Liver (tissue), 9 donors: ENCODE results near the gene KARS1. TPM values are rescaled to one million over a fixed set of nuclear protein-coding genes. Genes with fewer than 3 reads are reported as not detected.

ENCODE experiments used
- DNase-seq: peaks from one replicate; pipeline ENCODE4 v3.0.0-alpha.2; 2017; ENCODE audit warnings: low spot score
- H3K27ac ChIP-seq, 2 donors: one replicate each; pipeline ENCODE4 v1.7.0; 2013; ENCODE audit warnings: inconsistent platforms in 2 of 2, low read length in 2 of 2, control low read depth in 1 of 2, low read depth in 1 of 2, mild to moderate bottlenecking in 1 of 2
- H3K27me3 ChIP-seq, 4 donors: one replicate each; pipeline versions ENCODE4 v1.6.1 to v1.7.0; 2013; ENCODE audit warnings: low read length in 3 of 4, inconsistent platforms in 1 of 4, mild to moderate bottlenecking in 1 of 4, moderate library complexity in 1 of 4; ENCODE audit not compliant: control insufficient read depth in 4 of 4, insufficient read depth in 4 of 4
- H3K36me3 ChIP-seq, 4 donors: one replicate each; pipeline versions ENCODE4 v1.6.1 to v1.7.0; 2013; ENCODE audit warnings: low read length in 3 of 4, mild to moderate bottlenecking in 3 of 4, low read depth in 1 of 4, moderate library complexity in 1 of 4; ENCODE audit not compliant: control insufficient read depth in 4 of 4, insufficient read depth in 3 of 4
- H3K4me1 ChIP-seq, 4 donors: one replicate each; pipeline versions ENCODE4 v1.6.1 to v1.7.0; 2013; ENCODE audit warnings: low read length in 3 of 4, mild to moderate bottlenecking in 3 of 4, moderate library complexity in 1 of 4; ENCODE audit not compliant: control insufficient read depth in 4 of 4, insufficient read depth in 4 of 4
- H3K4me3 ChIP-seq, 3 donors: one replicate each; pipeline versions ENCODE4 v1.6.1 to v1.7.0; 2013; ENCODE audit warnings: low read length in 3 of 3, control low read depth in 1 of 3, low read depth in 1 of 3, mild to moderate bottlenecking in 1 of 3
- H3K9ac ChIP-seq, 2 donors: one replicate each; pipeline ENCODE4 v1.7.0; 2013; ENCODE audit warnings: low read length in 2 of 2, mild to moderate bottlenecking in 2 of 2, moderate library complexity in 2 of 2, control low read depth in 1 of 2, low read depth in 1 of 2
- H3K9me3 ChIP-seq, 4 donors: one replicate each; pipeline versions ENCODE4 v1.6.1 to v1.7.0; 2013; ENCODE audit warnings: low read length in 3 of 4; ENCODE audit not compliant: control insufficient read depth in 4 of 4
- EGR1 ChIP-seq, 2 donors: IDR thresholded peaks; 2 replicates each; pipeline ENCODE4 v1.6.1; 2016 to 2018; ENCODE audit warnings: antibody characterized with exemption in 2 of 2, low read depth in 2 of 2
- FOXA1 ChIP-seq: IDR thresholded peaks from 2 replicates; pipeline ENCODE4 v1.6.1; 2016; ENCODE audit warnings: antibody characterized with exemption
- FOXA2 ChIP-seq: IDR thresholded peaks from 2 replicates; pipeline ENCODE4 v1.6.1; 2016; ENCODE audit warnings: antibody characterized with exemption
- GABPA ChIP-seq, 2 donors: IDR thresholded peaks in 1 of 2; conservative IDR thresholded peaks in 1 of 2; 2 replicates each; pipeline ENCODE4 v1.6.1; 2016; ENCODE audit warnings: antibody characterized with exemption in 2 of 2, mild to moderate bottlenecking in 1 of 2, moderate library complexity in 1 of 2
- HNF4A ChIP-seq, 2 donors: conservative IDR thresholded peaks; 2 replicates each; pipeline ENCODE4 v1.6.1; 2016; ENCODE audit warnings: antibody characterized with exemption in 2 of 2, mild to moderate bottlenecking in 2 of 2
- HNF4G ChIP-seq: IDR thresholded peaks from 2 replicates; pipeline ENCODE4 v1.6.1; 2016; ENCODE audit warnings: antibody characterized with exemption
- JUND ChIP-seq, 2 donors: IDR thresholded peaks; 2 replicates each; pipeline ENCODE4 v1.6.1; 2016; ENCODE audit warnings: antibody characterized with exemption in 2 of 2
- NR2F2 ChIP-seq: IDR thresholded peaks from 2 replicates; pipeline ENCODE4 v1.6.1; 2016; ENCODE audit warnings: antibody characterized with exemption
- RAD21 ChIP-seq, 2 donors: IDR thresholded peaks; 2 replicates each; pipeline ENCODE4 v1.6.1; 2016; ENCODE audit warnings: antibody characterized with exemption in 2 of 2, mild to moderate bottlenecking in 2 of 2
- RXRA ChIP-seq, 2 donors: IDR thresholded peaks; 2 replicates each; pipeline ENCODE4 v1.6.1; 2017 to 2018; ENCODE audit warnings: antibody characterized with exemption in 2 of 2, mild to moderate bottlenecking in 1 of 2
- SP1 ChIP-seq: IDR thresholded peaks from 2 replicates; pipeline ENCODE4 v1.6.1; 2018; ENCODE audit warnings: antibody characterized with exemption, mild to moderate bottlenecking
- TAF1 ChIP-seq: conservative IDR thresholded peaks from 2 replicates; pipeline ENCODE4 v1.6.1; 2016; ENCODE audit warnings: antibody characterized with exemption, mild to moderate bottlenecking
- YY1 ChIP-seq: IDR thresholded peaks from 2 replicates; pipeline ENCODE4 v1.6.1; 2016; ENCODE audit warnings: antibody characterized with exemption, mild to moderate bottlenecking
- WGBS: extraction: QIAGEN DNeasy Blood & Tissue Kit; methylation state at CpG from one replicate; pipeline ENCODE4 v1.1.7; 2013; 5-methylcytosine and 5-hydroxymethylcytosine counted together
- polyA plus RNA-seq, 2 donors: library from polyadenylated mRNA; stranded (reverse) in 1 of 2; unstranded in 1 of 2; fragments of 200-250 nt in 1 of 2; fragments of >200 nt in 1 of 2; fragmentation: Nextera tagmentation in 1 of 2; extraction: Ambion mirVana in 1 of 2; gene quantifications; one replicate each; pipeline versions ENCODE4 v1.2.1 to v1.2.3, GENCODE V29; 2013 to 2015
- total RNA-seq, 2 donors: library from RNA; depleted of rRNA; stranded (reverse); fragments of >200 nt; gene quantifications; one replicate each; pipeline ENCODE4 v1.2.3, GENCODE V29; 2014
- TF ChIP-seq, protein P1 (sequence below): IDR thresholded peaks from 2 replicates; pipeline ENCODE4 v1.6.1; 2016; ENCODE audit warnings: antibody characterized with exemption
- TF ChIP-seq, protein P2 (sequence below): IDR thresholded peaks from 2 replicates; pipeline ENCODE4 v1.6.1; 2016; ENCODE audit warnings: antibody characterized with exemption
- TF ChIP-seq, protein P3 (sequence below): IDR thresholded peaks from 2 replicates; pipeline ENCODE4 v1.6.1; 2016; ENCODE audit warnings: antibody characterized with exemption, mild to moderate bottlenecking
- TF ChIP-seq, protein P4 (sequence below): fragments of 150-350 bp; IDR thresholded peaks from 2 replicates; pipeline ENCODE4 v1.5.1; 2017; ENCODE audit warnings: improper control_type of control experiment, low read depth, low read length; ENCODE audit not compliant: missing input control
- TF ChIP-seq, protein P5 (sequence below): IDR thresholded peaks from 2 replicates; pipeline ENCODE4 v1.6.1; 2016; ENCODE audit warnings: antibody characterized with exemption
- donor health status: healthy.
- donor health status: healthy.
- donor health status: healthy.
- donor health status: healthy.
- donor health status: healthy.

The KARS1 gene
- total and polyA plus RNA-seq, 4 donors = 47.3 to 65.5 (median 52.2) TPM

DNA sequence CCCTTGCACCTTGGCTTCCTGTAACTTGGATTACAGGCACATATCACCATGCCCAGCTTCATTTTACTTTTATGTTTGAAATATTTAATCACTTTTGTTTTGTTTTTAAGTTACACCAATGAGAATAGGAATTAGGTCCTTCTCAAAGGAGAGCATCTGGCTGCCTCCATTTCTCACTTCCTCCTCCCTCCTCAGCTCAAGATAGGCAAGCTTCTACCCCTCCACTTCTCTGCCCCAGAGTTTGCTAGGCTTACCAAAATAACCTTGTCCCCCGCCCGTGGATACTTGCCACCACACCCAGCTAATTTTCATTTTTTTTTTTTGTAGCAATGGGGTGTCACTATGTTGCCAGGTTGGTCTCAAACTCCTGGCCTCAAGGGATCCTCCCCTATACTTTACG lies 63.4 kb downstream of the KARS1 start (continued):
- TF ChIP-seq, protein P1, sequence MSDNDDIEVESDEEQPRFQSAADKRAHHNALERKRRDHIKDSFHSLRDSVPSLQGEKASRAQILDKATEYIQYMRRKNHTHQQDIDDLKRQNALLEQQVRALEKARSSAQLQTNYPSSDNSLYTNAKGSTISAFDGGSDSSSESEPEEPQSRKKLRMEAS = no peak
- no peak for TF ChIP-seq TAF1
- no peak for TF ChIP-seq YY1

DNA sequence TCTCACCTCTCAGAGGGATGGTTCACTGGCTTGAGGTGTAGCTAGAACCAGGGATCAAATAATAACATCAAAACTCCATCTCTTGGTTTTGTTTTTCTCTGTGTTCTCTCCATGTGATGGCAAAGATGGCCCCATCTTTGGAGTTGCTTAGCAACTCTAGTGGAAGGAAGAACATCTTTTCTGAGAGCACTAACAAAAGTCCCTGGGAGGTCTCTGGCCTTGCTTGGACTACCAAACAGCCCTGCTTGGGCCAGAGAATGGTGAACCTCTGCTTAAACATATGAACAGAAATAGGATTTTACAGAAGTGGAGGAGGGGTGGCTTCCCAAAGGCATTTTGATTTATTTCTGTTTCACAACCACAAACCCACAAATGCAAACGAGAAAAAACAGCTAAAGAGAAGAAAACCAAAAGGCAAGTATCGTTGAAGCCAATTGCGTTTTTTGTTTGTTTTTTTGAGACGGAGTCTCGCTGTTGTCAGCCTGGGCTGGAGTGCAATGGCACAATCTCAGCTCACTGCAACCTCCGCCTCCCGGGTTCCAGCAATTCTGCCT lies 68.1 kb downstream of the KARS1 start:
- Histone ChIP-seq H3K9me3 (no peaks in the 10 kb centered on the region), H3K9ac (no peak overlapping the region), H3K36me3 (peaks cover 5 to 40% (median 33%) of the 10 kb centered on the region in 4 donors), H3K27ac (no peak overlapping the region), H3K27me3 (no peaks in the 10 kb centered on the region), H3K4me3 (no peak overlapping the region), H3K4me1 (peaks cover 0 to 1% (median 0%) of the 10 kb centered on the region in 4 donors)
- TF ChIP-seq, protein P2, sequence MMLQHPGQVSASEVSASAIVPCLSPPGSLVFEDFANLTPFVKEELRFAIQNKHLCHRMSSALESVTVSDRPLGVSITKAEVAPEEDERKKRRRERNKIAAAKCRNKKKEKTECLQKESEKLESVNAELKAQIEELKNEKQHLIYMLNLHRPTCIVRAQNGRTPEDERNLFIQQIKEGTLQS = no peak
- no peak for TF ChIP-seq FOXA1
- TF ChIP-seq EGR1 (IDR thresholded peaks at IDR 0.05; ENCODE audit: low read depth in 2 of 2) = no peak
- TF ChIP-seq HNF4A (conservative IDR thresholded peaks at IDR 0.05) = no peak
- TF ChIP-seq RXRA (IDR thresholded peaks at IDR 0.05) = no peak
- no peak for TF ChIP-seq RAD21 (IDR thresholded peaks at IDR 0.05)
- no peak for TF ChIP-seq SP1
- TF ChIP-seq, protein P3, sequence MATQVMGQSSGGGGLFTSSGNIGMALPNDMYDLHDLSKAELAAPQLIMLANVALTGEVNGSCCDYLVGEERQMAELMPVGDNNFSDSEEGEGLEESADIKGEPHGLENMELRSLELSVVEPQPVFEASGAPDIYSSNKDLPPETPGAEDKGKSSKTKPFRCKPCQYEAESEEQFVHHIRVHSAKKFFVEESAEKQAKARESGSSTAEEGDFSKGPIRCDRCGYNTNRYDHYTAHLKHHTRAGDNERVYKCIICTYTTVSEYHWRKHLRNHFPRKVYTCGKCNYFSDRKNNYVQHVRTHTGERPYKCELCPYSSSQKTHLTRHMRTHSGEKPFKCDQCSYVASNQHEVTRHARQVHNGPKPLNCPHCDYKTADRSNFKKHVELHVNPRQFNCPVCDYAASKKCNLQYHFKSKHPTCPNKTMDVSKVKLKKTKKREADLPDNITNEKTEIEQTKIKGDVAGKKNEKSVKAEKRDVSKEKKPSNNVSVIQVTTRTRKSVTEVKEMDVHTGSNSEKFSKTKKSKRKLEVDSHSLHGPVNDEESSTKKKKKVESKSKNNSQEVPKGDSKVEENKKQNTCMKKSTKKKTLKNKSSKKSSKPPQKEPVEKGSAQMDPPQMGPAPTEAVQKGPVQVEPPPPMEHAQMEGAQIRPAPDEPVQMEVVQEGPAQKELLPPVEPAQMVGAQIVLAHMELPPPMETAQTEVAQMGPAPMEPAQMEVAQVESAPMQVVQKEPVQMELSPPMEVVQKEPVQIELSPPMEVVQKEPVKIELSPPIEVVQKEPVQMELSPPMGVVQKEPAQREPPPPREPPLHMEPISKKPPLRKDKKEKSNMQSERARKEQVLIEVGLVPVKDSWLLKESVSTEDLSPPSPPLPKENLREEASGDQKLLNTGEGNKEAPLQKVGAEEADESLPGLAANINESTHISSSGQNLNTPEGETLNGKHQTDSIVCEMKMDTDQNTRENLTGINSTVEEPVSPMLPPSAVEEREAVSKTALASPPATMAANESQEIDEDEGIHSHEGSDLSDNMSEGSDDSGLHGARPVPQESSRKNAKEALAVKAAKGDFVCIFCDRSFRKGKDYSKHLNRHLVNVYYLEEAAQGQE = no peak
- TF ChIP-seq JUND (IDR thresholded peaks at IDR 0.05) = no peak
- TF ChIP-seq NR2F2 = no peak
- TF ChIP-seq YY1 = no peak
- TF ChIP-seq, protein P1 = no peak
- TF ChIP-seq, protein P4, sequence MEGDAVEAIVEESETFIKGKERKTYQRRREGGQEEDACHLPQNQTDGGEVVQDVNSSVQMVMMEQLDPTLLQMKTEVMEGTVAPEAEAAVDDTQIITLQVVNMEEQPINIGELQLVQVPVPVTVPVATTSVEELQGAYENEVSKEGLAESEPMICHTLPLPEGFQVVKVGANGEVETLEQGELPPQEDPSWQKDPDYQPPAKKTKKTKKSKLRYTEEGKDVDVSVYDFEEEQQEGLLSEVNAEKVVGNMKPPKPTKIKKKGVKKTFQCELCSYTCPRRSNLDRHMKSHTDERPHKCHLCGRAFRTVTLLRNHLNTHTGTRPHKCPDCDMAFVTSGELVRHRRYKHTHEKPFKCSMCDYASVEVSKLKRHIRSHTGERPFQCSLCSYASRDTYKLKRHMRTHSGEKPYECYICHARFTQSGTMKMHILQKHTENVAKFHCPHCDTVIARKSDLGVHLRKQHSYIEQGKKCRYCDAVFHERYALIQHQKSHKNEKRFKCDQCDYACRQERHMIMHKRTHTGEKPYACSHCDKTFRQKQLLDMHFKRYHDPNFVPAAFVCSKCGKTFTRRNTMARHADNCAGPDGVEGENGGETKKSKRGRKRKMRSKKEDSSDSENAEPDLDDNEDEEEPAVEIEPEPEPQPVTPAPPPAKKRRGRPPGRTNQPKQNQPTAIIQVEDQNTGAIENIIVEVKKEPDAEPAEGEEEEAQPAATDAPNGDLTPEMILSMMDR = no peak
- TF ChIP-seq FOXA2 = no peak
- TF ChIP-seq HNF4G = no peak
- no peak for TF ChIP-seq TAF1
- TF ChIP-seq GABPA (IDR thresholded peaks at IDR 0.05 in 1 of 2, conservative IDR thresholded peaks at IDR 0.05 in 1 of 2) = no peak
- TF ChIP-seq, protein P5, sequence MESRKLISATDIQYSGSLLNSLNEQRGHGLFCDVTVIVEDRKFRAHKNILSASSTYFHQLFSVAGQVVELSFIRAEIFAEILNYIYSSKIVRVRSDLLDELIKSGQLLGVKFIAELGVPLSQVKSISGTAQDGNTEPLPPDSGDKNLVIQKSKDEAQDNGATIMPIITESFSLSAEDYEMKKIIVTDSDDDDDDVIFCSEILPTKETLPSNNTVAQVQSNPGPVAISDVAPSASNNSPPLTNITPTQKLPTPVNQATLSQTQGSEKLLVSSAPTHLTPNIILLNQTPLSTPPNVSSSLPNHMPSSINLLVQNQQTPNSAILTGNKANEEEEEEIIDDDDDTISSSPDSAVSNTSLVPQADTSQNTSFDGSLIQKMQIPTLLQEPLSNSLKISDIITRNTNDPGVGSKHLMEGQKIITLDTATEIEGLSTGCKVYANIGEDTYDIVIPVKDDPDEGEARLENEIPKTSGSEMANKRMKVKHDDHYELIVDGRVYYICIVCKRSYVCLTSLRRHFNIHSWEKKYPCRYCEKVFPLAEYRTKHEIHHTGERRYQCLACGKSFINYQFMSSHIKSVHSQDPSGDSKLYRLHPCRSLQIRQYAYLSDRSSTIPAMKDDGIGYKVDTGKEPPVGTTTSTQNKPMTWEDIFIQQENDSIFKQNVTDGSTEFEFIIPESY = no peak
- WGBS = 89% methylated on average over 7 of the region's 7 CpGs
- DNase-seq = no peak
